Left ventricle myocardium inferior (tissue), 1 donor: Measurements from ENCODE around the gene IP6K1. TPM values are rescaled to one million over a fixed set of nuclear protein-coding genes. Genes with fewer than 3 reads are reported as not detected.

ENCODE experiments used
- DNase-seq: peaks from one replicate; pipeline ENCODE4 v3.0.0-alpha.2; 2020
- H3K27ac ChIP-seq: fragments of 200-600 bp; replicated peaks from 2 replicates; pipeline ENCODE4 v1.8.0; 2021
- H3K27me3 ChIP-seq: fragments of 200-600 bp; 2 replicates; pipeline ENCODE4 v1.8.0; 2021; ENCODE audit warnings: low read depth
- H3K36me3 ChIP-seq: fragments of 200-600 bp; 2 replicates; pipeline ENCODE4 v1.8.0; 2021
- H3K4me1 ChIP-seq: fragments of 200-600 bp; 2 replicates; pipeline ENCODE4 v1.8.0; 2021
- H3K4me3 ChIP-seq: fragments of 200-600 bp; 2 replicates; pipeline ENCODE4 v1.8.0; 2021; ENCODE audit warnings: mild to moderate bottlenecking, moderate library complexity
- H3K9me3 ChIP-seq: fragments of 200-600 bp; replicated peaks from 2 replicates; pipeline ENCODE4 v1.8.0; 2021
- intact Hi-C: fragments of 100-400 bp; cut with micrococcal nuclease; formaldehyde crosslinking; loops from one replicate; pipeline ENCODE4 v1.11.0; 2022
- total RNA-seq: library from RNA; stranded (reverse); fragmentation: NEBNext Ultra II Directional; extraction: Animal tissue kit (Norgen Biotek cat#: 25700); gene quantifications from one replicate; pipeline ENCODE4 v1.2.1, GENCODE V29; 2021
- TF ChIP-seq, protein P1 (sequence below): fragments of 200-600 bp; IDR thresholded peaks from 2 replicates; pipeline ENCODE4 v1.8.0; 2021; ENCODE audit warnings: antibody characterized with exemption, mild to moderate bottlenecking, borderline replicate concordance
- donor health status: DM: no; HTN: yes; CAD: no; lungs with severe emphysema.

Gene IP6K1
- total RNA-seq, 1 donor from 2014 or later = 16.9 TPM

GRCh38 chr3:49683162-49683561, 103.2 kb downstream of the IP6K1 start:
- DNase-seq = no peak
- Histone ChIP-seq H3K4me1 (peaks cover 9% of the 10 kb centered on the region), H3K36me3 (peaks cover 58% of the 10 kb centered on the region), H3K4me3 (no peak overlapping the region), H3K27me3 (peaks cover 14% of the 10 kb centered on the region), H3K27ac (no peak overlapping the region), H3K9me3 (no peaks in the 10 kb centered on the region)
- TF ChIP-seq, protein P1, sequence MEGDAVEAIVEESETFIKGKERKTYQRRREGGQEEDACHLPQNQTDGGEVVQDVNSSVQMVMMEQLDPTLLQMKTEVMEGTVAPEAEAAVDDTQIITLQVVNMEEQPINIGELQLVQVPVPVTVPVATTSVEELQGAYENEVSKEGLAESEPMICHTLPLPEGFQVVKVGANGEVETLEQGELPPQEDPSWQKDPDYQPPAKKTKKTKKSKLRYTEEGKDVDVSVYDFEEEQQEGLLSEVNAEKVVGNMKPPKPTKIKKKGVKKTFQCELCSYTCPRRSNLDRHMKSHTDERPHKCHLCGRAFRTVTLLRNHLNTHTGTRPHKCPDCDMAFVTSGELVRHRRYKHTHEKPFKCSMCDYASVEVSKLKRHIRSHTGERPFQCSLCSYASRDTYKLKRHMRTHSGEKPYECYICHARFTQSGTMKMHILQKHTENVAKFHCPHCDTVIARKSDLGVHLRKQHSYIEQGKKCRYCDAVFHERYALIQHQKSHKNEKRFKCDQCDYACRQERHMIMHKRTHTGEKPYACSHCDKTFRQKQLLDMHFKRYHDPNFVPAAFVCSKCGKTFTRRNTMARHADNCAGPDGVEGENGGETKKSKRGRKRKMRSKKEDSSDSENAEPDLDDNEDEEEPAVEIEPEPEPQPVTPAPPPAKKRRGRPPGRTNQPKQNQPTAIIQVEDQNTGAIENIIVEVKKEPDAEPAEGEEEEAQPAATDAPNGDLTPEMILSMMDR = no peak
- intact Hi-C loops = no loop called here

- Histone ChIP-seq H3K27ac (no peak overlapping the region), H3K4me3 (no peak overlapping the region), H3K4me1 (peaks cover 4% of the 10 kb centered on the region), H3K27me3 (peaks cover 4% of the 10 kb centered on the region), H3K36me3 (peaks cover 74% of the 10 kb centered on the region), H3K9me3 (no peaks in the 10 kb centered on the region)
- intact Hi-C loops = no loop called here
- TF ChIP-seq, protein P1 = no peak
- no peak for DNase-seq
Measured at GRCh38 chr3:49681543-49681942, 104.8 kb downstream of the IP6K1 start.

DNA sequence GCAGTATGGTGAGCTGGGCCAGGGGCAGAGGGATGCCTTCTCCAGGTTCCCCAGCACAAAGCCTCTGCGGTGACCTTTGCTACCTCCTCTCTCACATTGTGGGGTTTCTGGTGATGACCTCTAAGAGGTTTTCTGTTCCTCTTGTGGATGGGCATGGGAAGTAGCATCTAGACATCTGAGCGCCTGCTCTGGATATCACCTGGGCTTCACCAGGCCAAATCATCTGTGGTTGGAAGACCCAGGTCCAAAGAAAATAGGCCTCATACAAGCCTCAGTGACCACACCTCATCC, 105.2 kb downstream of the IP6K1 start:
- Histone ChIP-seq H3K9me3 (no peaks in the 10 kb centered on the region), H3K27me3 (peaks cover under 1% of the 10 kb centered on the region), H3K4me1 (peaks cover under 1% of the 10 kb centered on the region), H3K4me3 (no peak overlapping the region), H3K27ac (no peak overlapping the region), H3K36me3 (peaks cover 78% of the 10 kb centered on the region)
- intact Hi-C loops = no loop called here
- TF ChIP-seq, protein P1 = no peak
- no peak for DNase-seq

GRCh38 chr3:49680493-49681231, 105.7 kb downstream of the IP6K1 start:
- Histone ChIP-seq H3K4me3 (no peak overlapping the region), H3K9me3 (no peaks in the 10 kb centered on the region), H3K27me3 (no peaks in the 10 kb centered on the region), H3K4me1 (peaks cover 2% of the 10 kb centered on the region), H3K36me3 (peaks cover 83% of the 10 kb centered on the region), H3K27ac (no peak overlapping the region)
- TF ChIP-seq, protein P1 = no peak
- intact Hi-C loops = no loop called here
- no peak for DNase-seq

DNA sequence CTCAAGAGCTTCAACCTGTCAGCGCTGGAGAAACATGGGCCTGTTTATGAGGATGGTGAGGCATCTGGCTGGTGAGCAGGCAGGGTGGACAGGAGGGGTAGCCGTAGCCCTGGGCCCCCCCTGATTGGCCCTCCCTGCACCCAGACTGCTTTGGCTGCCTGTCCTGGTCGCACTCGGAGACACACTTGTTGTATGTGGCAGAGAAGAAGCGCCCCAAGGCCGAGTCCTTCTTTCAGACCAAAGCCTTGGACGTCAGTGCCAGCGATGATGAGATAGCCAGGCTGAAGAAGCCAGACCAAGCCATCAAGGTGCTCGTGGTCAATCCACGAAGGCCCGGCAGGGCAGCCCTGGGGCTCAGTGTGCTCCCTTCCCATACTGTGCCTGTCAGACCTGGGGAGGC, 110.4 kb downstream of the IP6K1 start:
- TF ChIP-seq, protein P1 = no peak
- no peaks in the 10 kb centered on the region for H3K27me3 ChIP-seq
- no peak overlapping the region for H3K4me3 ChIP-seq
- peaks cover 54% of the 10 kb centered on the region for H3K36me3 ChIP-seq
- no peak for DNase-seq
- intact Hi-C loops = no loop called here
- H3K27ac ChIP-seq = no peak overlapping the region
- no peaks in the 10 kb centered on the region for H3K9me3 ChIP-seq
- peaks cover 33% of the 10 kb centered on the region for H3K4me1 ChIP-seq
